B cell (primary cell): Measurements from ENCODE around the gene KRTAP1-4. TPM values are rescaled to one million over a fixed set of nuclear protein-coding genes. Genes with fewer than 3 reads are reported as not detected.
"Not testable (repeated sequence)": the region's sequence is repeated elsewhere in the genome, so short reads cannot be mapped to it uniquely, and the experiment has no call there.

Experiments used
- ATAC-seq: fragments of 200-7000 bp; cut with Tn5 transposase; one replicate; pipeline ENCODE4 v1.10.0; 2021; ENCODE audit warnings: low read depth, mild to moderate bottlenecking, moderate number of reproducible peaks, moderate library complexity
- CTCF ChIA-PET: fragments of 350-600 bp; sonication (Branson Sonifier 250); formaldehyde crosslinking; loops from one replicate; lab custom pipeline; 2021; ENCODE audit warnings: antibody characterized with exemption, inconsistent platforms; lab: Charles Lee
- POLR2A ChIA-PET: fragments of 350-600 bp; sonication (Branson Sonifier 250); formaldehyde crosslinking; loops from one replicate; lab custom pipeline; 2021; ENCODE audit warnings: antibody characterized with exemption; lab: Charles Lee
- DNase-seq: peaks from one replicate; pipeline ENCODE4 v3.0.0; 2013
- H2AFZ ChIP-seq: 2 replicates; pipeline ENCODE4 v1.6.1; 2012; ENCODE audit warnings: mild to moderate bottlenecking, low read depth, low read length; ENCODE audit not compliant: insufficient read depth, poor library complexity, severe bottlenecking
- H3K27ac ChIP-seq, 2 donors: 1 replicate in 1 of 2; 2 replicates in 1 of 2; pipeline ENCODE4 v1.5.1; 2012 to 2013; ENCODE audit warnings: low read length in 2 of 2, mild to moderate bottlenecking in 2 of 2, moderate library complexity in 1 of 2
- H3K27me3 ChIP-seq, 4 experiments: fragments of 200-600 bp in 1 of 4; sonication (generic) in 1 of 4; replicated peaks in 1 of 4; 1 replicate in 2 of 4; 2 replicates in 2 of 4; pipeline versions ENCODE4 v1.6.1 to v1.7.0; 2013 to 2016; ENCODE audit warnings: low read length in 3 of 4, mild to moderate bottlenecking in 2 of 4, mixed read lengths in 1 of 4, moderate library complexity in 1 of 4; ENCODE audit not compliant: insufficient read depth in 4 of 4, control insufficient read depth in 3 of 4; ENCODE audit errors: control extremely low read depth in 1 of 4
- H3K36me3 ChIP-seq, 2 experiments: replicated peaks in 1 of 2; 1 replicate in 1 of 2; 2 replicates in 1 of 2; pipeline versions ENCODE4 v1.6.1 to v1.7.1; 2013; ENCODE audit warnings: low read length in 1 of 2; ENCODE audit not compliant: insufficient read depth in 2 of 2, control insufficient read depth in 1 of 2; ENCODE audit errors: control extremely low read depth in 1 of 2, extremely low read depth in 1 of 2
- H3K4me1 ChIP-seq, 2 donors: fragments of 200-600 bp in 1 of 2; sonication (generic) in 1 of 2; 1 replicate in 1 of 2; 2 replicates in 1 of 2; pipeline versions ENCODE4 v1.5.1 to v1.6.1; 2013 to 2017; ENCODE audit warnings: low read length in 2 of 2; ENCODE audit not compliant: control insufficient read depth in 2 of 2, insufficient read depth in 2 of 2
- H3K4me2 ChIP-seq: replicated peaks from 2 replicates; pipeline ENCODE3; 2012; ENCODE audit warnings: mild to moderate bottlenecking, low read depth, low read length; ENCODE audit not compliant: poor library complexity, severe bottlenecking
- H3K4me3 ChIP-seq, 5 experiments: fragments of 200-600 bp in 1 of 5; sonication (generic) in 1 of 5; 1 replicate in 3 of 5; 2 replicates in 2 of 5; pipeline versions ENCODE4 v1.5.1 to v1.7.0; 2011 to 2016; ENCODE audit warnings: low read length in 4 of 5, mild to moderate bottlenecking in 4 of 5, low read depth in 2 of 5, control low read depth in 1 of 5, moderate library complexity in 1 of 5; ENCODE audit not compliant: insufficient read depth in 1 of 5; ENCODE audit errors: control extremely low read depth in 1 of 5, extremely low read depth in 1 of 5
- H3K79me2 ChIP-seq: fragments of 200-600 bp; sonication (generic); one replicate; pipeline ENCODE4 v1.6.0; 2016; ENCODE audit warnings: low read length; ENCODE audit not compliant: control insufficient read depth, insufficient read depth
- H3K9ac ChIP-seq: fragments of 200-600 bp; sonication (generic); 2 replicates; pipeline ENCODE4 v1.6.1; 2017; ENCODE audit warnings: mild to moderate bottlenecking, low read length, moderate library complexity
- H3K9me3 ChIP-seq, 3 donors: one replicate each; pipeline versions ENCODE4 v1.6.1 to v1.7.1; 2013; ENCODE audit warnings: low read length in 2 of 3; ENCODE audit not compliant: control insufficient read depth in 2 of 3, insufficient read depth in 1 of 3; ENCODE audit errors: control extremely low read depth in 1 of 3
- H4K20me1 ChIP-seq: 2 replicates; pipeline ENCODE4 v1.6.0; 2012; ENCODE audit warnings: mild to moderate bottlenecking, low read length; ENCODE audit not compliant: insufficient read depth, control insufficient read depth, poor library complexity, severe bottlenecking
- H3K27ac Mint-ChIP-seq: one replicate; pipeline ENCODE4 v1.8.0; 2021; ENCODE audit warnings: mixed read lengths
- H3K27me3 Mint-ChIP-seq: one replicate; pipeline ENCODE4 v1.8.0; 2021; ENCODE audit warnings: mixed read lengths
- H3K4me1 Mint-ChIP-seq: one replicate; pipeline ENCODE4 v1.8.0; 2021; ENCODE audit warnings: mixed read lengths
- H3K4me3 Mint-ChIP-seq: one replicate; pipeline ENCODE4 v1.8.0; 2021; ENCODE audit warnings: mixed read lengths
- H3K9me3 Mint-ChIP-seq: one replicate; pipeline ENCODE4 v1.8.0; 2022; ENCODE audit warnings: mixed read lengths; ENCODE audit not compliant: insufficient read depth
- CTCF ChIP-seq: fragments of 200-600 bp; IDR thresholded peaks from one replicate; pipeline ENCODE4 v1.8.0; 2022; ENCODE audit warnings: antibody characterized with exemption, mild to moderate bottlenecking
- WGBS: methylation state at CpG from one replicate; pipeline ENCODE4 v1.1.5; 2013; ENCODE audit warnings: missing lambda C conversion rate; ENCODE audit not compliant: insufficient coverage; 5-methylcytosine and 5-hydroxymethylcytosine counted together
- intact Hi-C: fragments of 100-400 bp; cut with micrococcal nuclease; formaldehyde crosslinking; loops from one replicate; pipeline ENCODE4 v1.10.0; 2022
- polyA plus RNA-seq: library from polyadenylated mRNA; depleted of rRNA; stranded (reverse); fragments of >200 nt; gene quantifications from 2 replicates; pipeline ENCODE4 v1.2.3, GENCODE V29; 2012
- total RNA-seq, 2 donors: library from RNA; stranded (reverse); fragments of 120-200 nt in 1 of 2; gene quantifications; 1 replicate in 1 of 2; 2 replicates in 1 of 2; pipeline versions ENCODE4 v1.2.3 to v1.2.4, GENCODE V29; 2013 to 2022

KRTAP1-4 gene
- total and polyA plus RNA-seq, 2 donors (not counting 1 experiment from before 2014, with no cell fraction given), result not detected

GRCh38 chr17:41048441-41048840, 18.4 kb upstream of the KRTAP1-4 start:
- no peak for ATAC-seq
- Histone ChIP-seq H4K20me1 (no peaks in the 10 kb centered on the region), H3K4me3 (no peak overlapping the region), H3K27me3 (peaks cover 0 to 2% (median 0%) of the 10 kb centered on the region in 4 experiments), H3K4me2 (no peak overlapping the region), H3K27ac (no peak overlapping the region), H3K4me1 (no peaks in the 10 kb centered on the region), H3K9me3 (peaks cover 0 to 1% (median 0%) of the 10 kb centered on the region in 3 donors), H2AFZ (no peak overlapping the region), H3K9ac (no peak overlapping the region), H3K79me2 (no peaks in the 10 kb centered on the region), H3K36me3 (no peaks in the 10 kb centered on the region)
- H3K27ac Mint-ChIP-seq, result no peak overlapping the region
- peaks cover 3% of the 10 kb centered on the region for H3K9me3 Mint-ChIP-seq
- intact Hi-C loops, result no loop called here
- POLR2A ChIA-PET, result no interaction called here
- no peak overlapping the region for H3K4me3 Mint-ChIP-seq
- peaks cover 36% of the 10 kb centered on the region for H3K27me3 Mint-ChIP-seq
- TF ChIP-seq CTCF, result no peak
- CTCF ChIA-PET, result no interaction called here
- WGBS, result 100% methylated on average over 4 of the region's 7 CpGs
- H3K4me1 Mint-ChIP-seq, result peaks cover 2% of the 10 kb centered on the region
- no peak for DNase-seq

- H3K9me3 ChIP-seq, H3K4me1 ChIP-seq, H3K27me3 ChIP-seq, H4K20me1 ChIP-seq, DNase-seq, POLR2A ChIA-PET, H3K4me3 ChIP-seq, H2AFZ ChIP-seq, H3K36me3 ChIP-seq, H3K9ac ChIP-seq, H3K79me2 ChIP-seq, H3K9me3 Mint-ChIP-seq, H3K4me3 Mint-ChIP-seq, intact Hi-C loops, H3K4me2 ChIP-seq, H3K27ac ChIP-seq, H3K27ac Mint-ChIP-seq, H3K4me1 Mint-ChIP-seq, ATAC-seq: not testable (repeated sequence)
- peaks cover 35% of the 10 kb centered on the region for H3K27me3 Mint-ChIP-seq
- WGBS, result 83% methylated on average over 3 of the region's 33 CpGs
- CTCF ChIA-PET, result interaction anchor here (1.3 kb wide), 1 partner anchor 8 kb away, joined by 3 read pairs; no protein-coding TSS in a partner anchor
Observed at GRCh38 chr17:41046735-41047465, 16.9 kb upstream of the KRTAP1-4 start, which contains the start of gene KRTAP2-1. Gene KRTAP2-1, minus strand, starts transcription at chr17:41047316. Its CDS starts 49 bp downstream, at chr17:41047267.
